T-helper 2 cell (primary cell): ENCODE data around the gene TCP1.
A peak's percentile ranks its signal among the peaks of the same experiment; 100 is the strongest.
"Not testable (repeated sequence)": the region's sequence is repeated elsewhere in the genome, so short reads cannot be mapped to it uniquely, and the experiment has no call there.

Experiments
- DNase-seq, 5 experiments: peaks; one replicate each; pipeline versions ENCODE4 v3.0.0 to v3.0.0-alpha.2; 2012 to 2022
- total RNA-seq, 2 donors: gene quantifications; one replicate each; lab custom pipeline; 2026; lab: John Stamatoyannopoulos, UW

The TCP1 gene
- total RNA-seq = 205 to 224 reads per million in 2 donors

DNA sequence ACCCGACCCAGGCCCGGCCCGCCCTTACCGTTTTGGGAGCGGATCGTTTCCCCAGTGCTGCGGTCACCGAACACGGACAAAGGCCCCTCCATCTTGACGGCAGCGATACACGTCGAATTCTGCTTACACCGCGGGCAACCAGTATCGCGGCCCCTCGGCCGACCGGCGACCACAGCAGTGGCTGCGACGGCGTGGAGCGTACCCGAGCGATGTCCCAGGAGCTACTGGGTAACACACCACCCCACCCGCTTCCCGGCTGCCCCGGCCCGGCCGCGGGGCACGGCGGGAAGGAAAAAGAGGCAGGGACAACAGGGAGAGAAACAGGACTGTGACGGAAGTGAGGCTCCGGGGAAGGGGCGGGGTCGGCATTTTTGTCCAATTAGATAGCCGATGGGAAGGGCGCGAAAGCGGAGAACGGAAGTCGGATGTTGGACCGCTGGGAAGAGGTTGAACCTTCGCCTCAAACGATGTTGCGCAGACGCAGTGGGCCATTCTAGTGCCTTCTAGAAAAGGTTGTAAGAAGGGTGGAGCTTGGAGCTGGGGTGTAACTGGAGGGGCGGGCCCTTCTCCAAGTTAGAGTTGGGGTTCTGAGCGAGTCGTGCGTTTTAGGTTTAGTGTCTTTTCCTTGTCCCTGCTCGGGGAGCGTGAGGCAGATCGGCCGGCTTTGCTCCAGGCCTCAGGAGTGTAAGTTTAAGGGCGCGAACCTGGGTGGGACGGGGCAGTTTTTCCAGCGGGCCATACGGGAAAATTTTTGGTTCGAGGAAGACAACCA is at the start of gene TCP1:
TSS of gene TCP1 (minus strand) at position 226 of the 772 bp plus-strand sequence. CDS start at position 92, 134 bp downstream.
- peak; percentile 95 to 100 (median 99) for DNase-seq

DNA sequence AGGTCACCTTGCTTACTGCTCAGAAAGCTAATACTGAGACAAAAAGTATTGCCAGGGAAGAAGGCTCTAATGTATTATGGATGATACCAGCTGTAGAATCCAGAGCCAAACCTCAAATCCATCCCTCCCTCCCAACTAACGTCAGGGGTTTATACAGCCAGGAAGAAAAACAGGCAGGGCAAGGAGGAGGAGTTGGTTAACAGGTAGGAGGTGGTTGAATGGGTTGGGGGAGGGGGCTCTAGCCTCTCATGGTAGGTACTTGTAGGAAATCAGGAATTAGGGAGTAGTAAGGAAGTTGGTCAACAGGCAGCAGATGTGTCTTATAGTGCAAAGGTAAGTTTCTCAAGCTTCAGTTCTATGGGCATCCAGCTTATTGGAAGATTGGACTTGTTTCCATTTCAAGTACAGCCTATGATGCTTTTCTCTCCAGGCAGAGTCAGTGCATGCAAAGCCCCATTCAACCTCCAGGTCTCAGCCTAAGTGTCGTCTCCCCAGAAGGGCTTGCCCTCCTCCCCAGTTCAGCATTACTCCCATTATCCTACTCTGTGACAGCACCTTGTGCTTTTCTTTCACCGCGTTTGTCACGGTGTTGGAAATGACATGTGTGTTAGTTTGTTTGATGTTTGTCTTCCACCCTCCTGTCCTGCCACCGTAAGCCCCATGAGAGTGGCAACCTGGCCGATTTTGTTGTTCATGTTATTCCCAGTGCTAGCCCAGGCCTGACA is 48.8 kb upstream of the TCP1 start:
- DNase-seq = no peak

DNA sequence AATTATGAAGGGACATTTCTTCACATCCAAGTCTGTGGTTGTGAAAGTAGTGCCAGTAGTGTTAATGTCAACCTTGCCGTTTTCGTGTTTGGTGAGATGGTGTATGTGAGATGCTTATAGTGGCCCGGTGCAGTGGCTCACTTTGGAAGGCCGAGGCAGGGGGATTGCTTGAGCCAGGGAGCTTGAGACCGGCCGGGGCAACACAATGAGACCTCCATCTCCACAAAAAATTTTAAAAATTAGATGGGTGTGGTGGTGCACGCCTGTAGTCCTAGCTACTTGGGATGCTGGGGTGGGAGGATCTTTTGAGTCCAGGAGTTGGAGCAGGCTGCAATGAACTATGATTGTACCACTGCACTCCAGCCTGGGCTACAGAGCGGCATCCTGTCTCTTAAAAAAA is 48.1 kb upstream of the TCP1 start:
- no peak for DNase-seq

DNA sequence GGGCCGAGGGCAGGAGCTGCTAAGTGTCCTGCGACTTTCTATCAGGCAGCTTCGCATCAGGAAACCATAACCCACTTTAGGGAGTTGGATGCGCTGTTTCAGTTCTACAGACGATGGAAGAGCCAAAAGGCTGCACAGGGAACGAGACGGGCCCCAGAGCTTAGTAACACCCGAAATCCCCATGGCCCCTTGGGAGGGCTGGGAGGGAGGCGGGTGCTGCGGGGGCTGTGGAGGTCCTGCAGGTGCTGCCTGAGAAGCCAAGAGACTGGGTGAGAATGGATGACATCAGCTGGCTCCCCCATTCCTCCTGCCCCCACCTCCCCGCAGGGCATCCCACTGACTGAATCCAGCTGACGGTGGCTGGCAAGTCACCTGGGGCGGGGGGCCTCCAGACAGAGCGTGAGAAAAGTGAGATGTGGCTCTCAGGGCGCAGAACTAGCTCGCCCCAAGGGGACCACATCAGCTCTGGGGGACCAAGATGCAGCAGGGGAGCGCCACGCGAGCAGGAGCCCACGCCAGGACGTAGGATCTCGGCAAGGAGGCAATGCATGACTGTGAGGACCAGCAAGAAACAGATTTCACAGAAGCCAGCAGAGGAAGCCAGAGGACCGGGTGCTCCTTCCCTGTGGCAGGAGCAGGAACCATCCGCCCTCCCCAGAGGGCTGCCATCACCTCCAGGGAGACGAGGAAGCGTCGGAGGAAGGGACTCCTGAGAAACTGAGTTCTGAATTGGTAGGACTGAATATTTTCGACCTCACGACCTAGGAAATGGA is 47.5 kb upstream of the TCP1 start:
- no peak for DNase-seq

DNA sequence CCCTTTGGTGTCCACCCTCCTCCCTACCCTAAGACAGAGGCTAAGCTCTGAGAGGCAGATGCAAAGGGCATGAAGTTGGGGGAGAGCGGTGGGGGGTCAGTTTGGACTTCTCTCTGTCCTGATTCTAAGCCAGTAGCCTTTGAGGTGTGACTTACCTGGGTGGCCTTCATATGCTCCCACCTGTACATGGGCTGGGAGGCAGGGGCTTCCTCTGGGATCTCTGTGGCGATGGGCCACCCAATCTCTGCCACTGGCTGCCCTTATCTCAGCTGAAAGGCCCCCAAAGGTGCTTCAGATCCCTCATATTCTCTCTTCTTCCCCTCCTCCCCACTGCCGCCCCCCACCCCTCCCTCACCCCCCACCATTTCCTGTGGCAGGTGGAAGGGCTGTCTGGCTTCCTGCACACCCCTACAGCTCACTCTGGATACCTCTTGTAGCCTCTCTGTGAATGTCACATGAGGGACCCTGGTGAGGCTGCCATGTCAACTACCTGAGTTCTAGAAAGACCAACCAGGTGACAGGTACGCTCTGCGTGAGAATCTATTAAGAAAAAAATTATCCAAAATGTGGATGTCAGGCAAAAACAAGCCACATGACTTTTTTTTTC is 44.7 kb upstream of the TCP1 start:
- DNase-seq = no peak

DNA sequence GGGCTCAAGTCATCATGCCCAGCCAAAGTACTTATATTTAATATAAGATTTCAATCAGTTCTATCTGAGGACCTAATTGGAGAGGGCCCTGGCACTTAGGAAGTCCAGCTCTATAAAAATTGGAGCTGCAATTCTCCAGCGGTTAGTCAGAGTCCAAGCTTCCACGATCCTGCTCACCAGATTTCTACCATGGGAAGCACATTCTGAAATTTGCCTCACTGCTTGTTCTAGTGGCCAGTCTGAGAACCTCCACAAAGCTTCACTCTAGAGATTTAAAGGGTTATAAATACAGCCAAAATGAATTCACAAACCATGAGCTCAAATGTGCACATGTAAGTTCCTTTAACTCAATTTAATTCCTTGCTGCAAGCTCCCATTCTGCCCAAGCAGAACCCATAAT is 44.2 kb upstream of the TCP1 start:
- no peak for DNase-seq

DNA sequence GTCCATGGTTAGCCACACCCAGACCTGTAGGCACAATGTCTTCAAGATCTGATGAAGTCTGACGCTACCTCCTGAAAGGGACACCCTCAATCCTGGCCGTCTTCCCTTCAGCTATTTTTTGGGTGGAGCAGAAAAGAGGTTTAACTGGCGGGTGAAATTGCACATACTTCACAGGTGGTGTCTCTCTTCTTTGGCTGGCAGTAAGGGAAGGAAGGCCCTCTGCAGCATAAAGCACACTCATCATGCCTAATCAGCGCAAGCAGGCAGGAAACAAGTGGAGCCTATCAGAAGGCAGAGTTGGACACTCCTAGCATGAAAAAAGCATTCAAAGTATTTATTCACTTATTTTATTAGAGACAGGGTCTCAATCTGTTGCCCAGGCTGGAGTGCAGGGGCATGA is 43.5 kb upstream of the TCP1 start:
- DNase-seq = no peak

DNA sequence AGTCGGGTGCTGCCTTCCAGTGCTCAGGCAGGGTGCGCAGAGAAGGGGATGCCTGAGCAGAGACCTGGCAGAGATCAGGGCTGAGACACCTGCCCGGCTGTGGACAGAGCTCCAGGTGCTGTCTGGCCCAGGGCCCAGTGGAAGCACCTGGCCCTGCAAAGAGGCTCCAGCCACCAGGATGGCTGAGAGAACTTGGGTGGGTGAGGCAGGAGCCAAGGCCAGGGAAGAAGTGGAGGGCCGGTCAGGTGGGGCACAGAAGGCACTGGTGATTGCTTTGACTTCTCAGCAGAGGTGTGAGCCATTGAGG is 41.9 kb upstream of the TCP1 start:
- no peak for DNase-seq

DNA sequence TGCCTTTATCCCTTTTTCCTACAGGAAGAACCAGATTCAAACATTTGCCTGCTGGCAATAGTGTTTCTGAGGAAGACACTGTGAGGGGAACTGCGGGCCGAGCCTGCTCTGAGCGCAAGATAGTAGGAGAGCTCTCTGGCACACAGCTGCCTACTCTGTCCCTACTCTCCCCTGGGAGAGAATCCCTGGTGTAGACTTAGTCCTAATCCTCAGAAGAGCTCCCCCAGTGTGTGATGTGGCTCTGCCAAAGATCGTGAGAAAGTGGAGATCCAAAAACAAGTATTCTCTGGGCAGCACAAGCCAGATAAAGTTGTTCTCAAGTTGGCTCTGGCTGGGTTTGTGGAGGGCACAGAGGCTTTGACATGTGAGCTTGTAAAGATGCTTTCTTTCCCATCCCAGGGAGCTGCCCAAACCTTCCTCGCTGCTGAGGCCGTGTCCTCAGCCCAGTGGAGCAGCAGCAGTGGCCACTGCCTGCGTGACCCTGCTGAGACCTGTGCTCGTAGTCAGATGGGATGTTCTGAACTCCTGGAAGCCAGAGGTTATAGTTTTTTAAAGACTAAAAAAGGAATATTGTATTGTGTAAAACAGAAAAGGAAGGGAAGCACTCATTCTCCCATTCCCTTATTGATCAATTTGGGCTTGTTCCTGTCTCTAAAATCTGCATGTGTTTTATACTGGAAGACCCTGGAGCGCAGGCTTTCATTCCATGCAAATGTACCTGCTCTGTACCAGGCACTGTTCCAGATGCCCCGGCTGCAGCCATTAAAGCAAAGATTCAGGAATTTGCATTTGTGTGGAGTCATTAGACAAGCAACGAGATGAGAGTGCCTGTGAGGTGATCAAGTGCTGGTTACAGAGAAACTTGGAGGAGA is 41.3 kb upstream of the TCP1 start:
- no peak for DNase-seq

DNA sequence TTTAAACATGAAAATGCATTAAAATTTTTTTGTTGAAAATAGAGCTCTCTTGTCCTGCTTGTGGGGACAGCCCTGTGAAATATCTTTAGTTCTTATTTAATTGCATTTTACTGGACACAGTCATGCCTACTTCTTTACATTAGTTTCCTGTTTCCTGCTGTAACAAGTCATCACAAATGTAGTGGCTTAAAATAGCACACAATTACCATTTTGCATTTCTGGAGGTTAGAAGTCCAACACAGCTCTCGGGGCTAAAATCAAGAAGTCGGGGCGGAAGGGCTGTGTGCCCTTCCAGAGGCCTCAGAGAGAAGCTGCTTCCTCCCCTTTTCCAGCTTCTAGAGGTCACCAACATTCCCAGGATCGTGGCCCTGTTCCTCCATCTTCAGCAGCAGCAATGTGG is 40.1 kb upstream of the TCP1 start:
- no peak for DNase-seq

DNA sequence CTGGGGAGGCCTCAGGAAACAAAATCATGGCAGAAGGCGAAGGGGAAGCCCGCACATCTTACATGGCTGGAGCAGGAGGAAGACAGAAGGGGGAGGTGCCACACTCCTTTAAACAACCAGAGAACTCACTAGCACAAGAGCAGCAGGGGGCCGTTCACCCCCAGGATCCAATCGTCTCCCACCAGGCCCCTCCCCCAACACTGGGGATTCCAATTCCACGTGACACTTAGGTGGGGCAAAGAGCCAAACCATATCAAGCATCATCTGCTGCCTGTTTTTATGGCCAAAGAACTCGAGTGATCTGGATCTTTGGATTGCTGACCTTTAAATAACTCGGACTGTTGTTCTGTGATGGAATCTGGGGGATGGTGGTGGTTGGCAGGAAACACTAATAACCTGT is 38.7 kb upstream of the TCP1 start:
- DNase-seq = no peak

DNA sequence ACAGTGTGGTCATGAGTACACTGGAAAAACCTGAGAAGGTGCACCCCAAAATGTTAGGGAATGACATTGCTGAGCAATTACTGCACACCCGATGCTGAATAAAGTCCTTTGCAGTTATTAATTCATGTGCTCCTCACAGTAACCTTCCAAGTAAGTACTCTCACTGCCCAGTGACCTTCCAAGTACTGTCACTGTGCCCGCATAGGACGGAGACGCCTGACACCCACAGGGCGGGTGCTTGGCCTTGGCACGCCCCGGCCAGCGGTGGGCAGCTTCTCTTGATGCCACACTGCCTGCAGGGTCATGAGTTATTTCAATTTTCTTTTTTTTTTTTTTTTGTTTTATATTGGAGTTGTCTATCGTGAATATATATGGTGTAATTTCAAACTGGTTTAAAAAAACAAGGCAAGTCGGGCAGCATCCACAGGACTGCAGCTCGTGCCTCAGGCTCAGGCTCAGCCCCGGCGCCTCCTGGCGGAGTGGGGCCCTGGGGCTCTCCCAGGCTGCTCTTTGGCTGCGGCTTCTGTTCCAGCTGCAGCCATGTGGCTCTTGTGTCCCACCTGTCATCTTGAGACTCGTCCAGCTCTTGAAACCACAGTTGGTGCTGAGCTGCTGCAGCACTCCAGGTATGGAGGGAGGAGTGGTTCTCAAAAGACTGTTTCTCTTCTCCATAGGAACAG is 37.7 kb upstream of the TCP1 start:
- no peak for DNase-seq

DNA sequence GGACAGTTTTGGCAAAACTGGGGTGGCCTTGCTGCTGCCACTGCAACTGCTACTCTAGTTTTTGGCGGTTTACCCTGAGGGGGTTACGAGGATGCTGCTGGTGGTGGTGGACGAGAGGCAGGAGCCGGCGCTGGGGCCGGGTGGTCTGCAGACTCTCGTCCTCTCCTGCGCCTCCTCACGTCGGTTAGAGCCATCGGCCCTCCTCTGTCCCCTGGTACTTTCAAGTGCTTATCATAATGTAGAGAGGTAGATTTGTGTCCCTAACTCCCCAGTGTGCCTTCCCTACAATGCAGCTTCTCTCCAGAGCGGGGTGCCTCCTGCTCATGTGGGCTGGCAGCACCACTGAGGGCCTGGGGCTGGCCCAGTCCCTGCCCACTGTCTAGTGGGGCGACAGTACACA is 36.6 kb upstream of the TCP1 start:
- no peak for DNase-seq

DNA sequence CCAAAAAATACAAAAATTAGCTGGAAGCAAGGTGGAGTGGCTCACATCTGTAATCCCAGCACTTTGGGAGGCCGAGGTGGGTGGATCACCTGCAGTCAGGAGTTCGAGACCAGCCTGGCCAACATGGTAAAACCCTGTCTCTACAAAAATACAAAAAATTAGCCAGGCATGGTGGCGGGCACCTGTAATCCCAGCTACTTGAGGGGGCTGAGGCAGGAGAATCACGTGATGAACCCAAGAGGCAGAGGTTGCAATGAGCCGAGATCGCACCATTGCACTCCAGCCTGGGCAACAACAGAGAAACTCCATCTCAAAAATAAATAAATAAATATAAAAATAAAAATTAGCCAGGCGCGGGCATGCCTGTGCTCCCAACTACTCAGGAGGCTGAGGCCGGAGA is 35.3 kb upstream of the TCP1 start:
- not testable (repeated sequence) for DNase-seq

DNA sequence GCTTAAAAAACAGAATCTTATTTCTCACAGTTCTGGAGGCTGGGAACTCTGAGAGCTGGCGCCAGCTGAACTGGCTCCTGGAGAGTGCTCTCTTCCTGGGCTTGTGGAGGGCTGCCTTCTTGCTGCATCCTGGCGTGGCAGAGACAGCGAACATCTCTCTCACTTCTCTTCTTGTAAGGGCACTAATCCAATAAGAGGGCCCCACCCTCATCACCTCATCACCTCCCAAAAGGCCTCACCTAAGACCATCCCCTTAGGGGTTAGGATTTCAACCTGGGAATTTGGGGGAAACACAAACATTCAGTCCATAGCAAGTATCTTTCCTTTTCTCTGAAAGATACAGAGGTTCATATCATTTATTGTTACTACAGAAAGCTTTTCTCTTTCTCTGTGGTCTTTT is 34.6 kb upstream of the TCP1 start:
- no peak for DNase-seq

DNA sequence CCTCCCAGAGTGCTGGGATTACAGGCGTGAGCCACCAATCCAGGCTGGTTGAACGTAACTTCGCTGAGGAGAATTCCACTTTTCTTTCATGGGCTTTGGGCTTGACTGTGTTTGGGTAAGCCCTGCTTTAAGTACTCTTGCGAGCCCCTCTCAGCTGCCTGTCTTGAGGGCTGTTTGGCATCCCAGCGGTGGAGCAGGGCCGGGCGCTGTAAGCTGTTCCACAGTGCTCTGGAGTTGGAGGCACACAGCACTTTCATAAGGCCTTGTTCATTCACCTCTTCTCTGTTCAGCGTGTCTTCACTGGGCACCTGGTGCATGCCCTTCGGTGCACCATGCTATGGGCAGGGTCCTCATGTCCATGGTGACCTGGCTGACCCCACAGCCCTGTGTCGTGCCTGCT is 32.3 kb upstream of the TCP1 start:
- no peak for DNase-seq

DNA sequence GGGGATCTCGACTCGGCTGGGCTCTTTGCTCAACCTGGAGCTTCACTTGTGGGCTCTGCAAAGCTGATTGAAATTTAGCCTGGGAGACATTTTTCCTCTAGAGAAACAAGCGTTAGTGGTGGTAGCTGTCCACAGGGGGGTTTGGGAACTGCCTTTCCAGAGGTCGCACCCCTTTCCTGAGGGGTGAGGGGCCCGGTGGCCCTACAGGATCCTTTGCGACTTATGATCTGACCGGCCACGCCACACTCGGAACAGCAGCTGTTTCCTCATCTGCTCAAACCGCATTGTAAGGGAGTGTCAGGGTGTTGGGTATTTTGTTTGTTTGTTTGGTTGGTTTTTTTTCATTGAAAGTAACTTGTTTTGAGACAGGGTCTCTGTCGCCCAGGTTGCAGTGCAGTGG is 31.7 kb upstream of the TCP1 start:
- DNase-seq = no peak

DNA sequence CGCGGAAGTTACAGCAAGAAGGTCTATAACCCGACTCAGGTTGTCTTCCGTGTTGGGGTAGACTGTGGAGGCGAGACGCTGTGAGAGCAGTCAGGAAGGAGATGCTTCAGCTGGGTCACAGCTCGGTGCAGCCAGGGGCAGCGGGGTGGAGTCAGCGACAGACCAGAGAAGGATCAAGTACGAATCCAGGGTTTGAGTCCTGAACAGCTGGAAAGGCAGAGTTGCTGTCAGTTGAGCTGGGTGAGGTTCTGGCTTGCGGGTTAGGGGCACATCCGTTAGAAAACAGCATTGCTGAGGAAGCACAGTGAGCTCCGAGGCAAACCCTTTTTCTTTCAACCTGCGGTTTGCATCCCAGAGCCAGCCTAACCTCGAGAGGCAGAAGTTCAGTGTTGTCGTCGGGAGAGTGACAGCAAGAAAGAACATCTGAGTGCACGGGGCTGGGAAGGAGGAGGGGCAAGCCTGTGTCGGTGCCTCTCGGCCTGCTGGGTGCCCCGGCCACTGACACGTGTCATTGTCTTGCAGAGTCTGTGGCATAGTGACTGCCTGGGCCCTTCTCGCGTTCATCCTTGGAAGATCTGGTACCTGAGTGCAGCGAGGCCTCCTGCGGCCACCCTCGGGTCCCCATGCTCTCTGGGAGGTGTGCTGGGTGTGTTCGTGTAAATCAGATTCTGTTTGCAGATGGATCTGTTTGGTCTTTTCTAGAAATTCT is 30.7 kb upstream of the TCP1 start:
- DNase-seq = peak in 2 of 5 experiments; percentile 11 to 83

DNA sequence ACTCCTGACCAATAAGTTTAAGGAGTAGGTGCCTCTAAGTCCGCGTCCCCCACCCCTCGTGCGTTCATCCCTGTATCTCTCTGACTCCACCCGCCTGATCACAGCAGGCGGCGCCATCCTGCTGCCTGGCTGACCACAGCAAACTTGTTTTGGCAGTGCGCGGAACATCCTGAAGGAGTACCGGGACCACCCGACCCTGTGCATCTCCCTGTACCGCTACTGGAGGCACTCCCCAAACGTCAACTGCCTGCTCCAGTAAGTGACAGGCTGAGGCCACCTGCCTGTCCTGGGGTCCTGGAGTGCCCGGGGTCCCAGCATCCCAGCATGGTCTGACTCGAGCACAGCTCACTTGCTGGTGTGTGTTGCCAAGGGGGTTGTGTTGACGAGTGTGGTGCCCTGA is 29.7 kb upstream of the TCP1 start:
- DNase-seq = no peak

DNA sequence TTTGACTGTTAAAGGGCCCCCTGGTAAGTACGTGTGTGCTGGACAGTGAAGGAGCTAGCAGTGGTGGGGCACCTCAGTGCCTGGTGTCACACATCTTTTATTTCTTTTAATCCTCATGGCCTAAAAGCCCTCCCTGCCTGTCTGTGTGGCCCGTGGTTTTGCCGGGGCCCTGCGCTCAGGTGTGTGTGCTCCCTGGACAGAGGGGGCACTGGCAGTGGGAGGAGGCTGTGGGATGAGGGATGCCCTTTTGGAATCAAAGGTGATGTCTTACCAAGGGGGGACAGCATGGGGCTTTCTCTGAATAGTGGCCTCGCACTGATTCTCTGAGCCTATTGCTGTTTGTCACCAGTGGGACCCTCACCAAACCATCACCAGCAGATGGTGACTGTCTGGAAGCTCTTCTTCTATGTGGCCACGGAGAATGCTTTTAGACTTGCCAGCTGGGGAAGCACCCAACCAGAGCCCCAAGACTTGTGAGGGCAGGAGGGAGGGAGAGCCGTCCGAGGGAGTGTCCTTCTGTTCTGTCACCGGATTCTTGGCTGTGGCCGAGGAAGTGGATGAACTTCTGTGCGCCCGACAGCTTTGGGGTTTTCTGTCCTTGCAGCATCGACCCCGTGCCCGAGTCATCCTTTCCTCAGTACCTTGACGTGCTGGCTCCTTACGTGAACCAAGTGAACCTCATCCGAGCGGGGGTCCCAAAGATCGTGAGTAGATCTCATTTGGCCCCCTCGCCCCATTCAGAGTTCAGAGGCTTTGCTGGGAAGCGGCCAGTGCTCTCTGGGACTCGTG is 28.7 kb upstream of the TCP1 start:
- DNase-seq = no peak
